ENCODE data around the gene CPB2.

CPB2 gene

GRCh38 chr13:46145950-46146349 lies 41.1 kb upstream of the CPB2 start:
- no peak overlapping the region for H3K4me3 ChIP-seq (ENCODE audit: low read length)
- no peak for DNase-seq (ENCODE audit: low read depth)
- no peak for TF ChIP-seq CTCF (IDR thresholded peaks at IDR 0.05; ENCODE audit: insufficient read depth, low read depth, low read length, missing control alignments)

GRCh38 chr13:46145135-46145534 lies 40.3 kb upstream of the CPB2 start:
- no peak overlapping the region for H3K4me3 ChIP-seq (ENCODE audit: low read length)
- no peak for DNase-seq (ENCODE audit: low read depth)
- TF ChIP-seq CTCF (IDR thresholded peaks at IDR 0.05; ENCODE audit: insufficient read depth, low read depth, low read length, missing control alignments), result no peak

- H3K4me3 ChIP-seq (ENCODE audit: low read length), result no peak overlapping the region
- TF ChIP-seq CTCF (IDR thresholded peaks at IDR 0.05; ENCODE audit: insufficient read depth, low read depth, low read length, missing control alignments), result no peak
- peak; percentile 18 for DNase-seq (ENCODE audit: low read depth)
These were observed 38.4 kb upstream of the CPB2 start for GRCh38 chr13:46143184-46143701.

GRCh38 chr13:46142776-46143175 lies 37.9 kb upstream of the CPB2 start:
- no peak for TF ChIP-seq CTCF (IDR thresholded peaks at IDR 0.05; ENCODE audit: insufficient read depth, low read depth, low read length, missing control alignments)
- no peak for DNase-seq (ENCODE audit: low read depth)
- no peak overlapping the region for H3K4me3 ChIP-seq (ENCODE audit: low read length)

GRCh38 chr13:46140044-46140443 lies 35.2 kb upstream of the CPB2 start:
- TF ChIP-seq CTCF (IDR thresholded peaks at IDR 0.05; ENCODE audit: insufficient read depth, low read depth, low read length, missing control alignments), result no peak
- DNase-seq (ENCODE audit: low read depth), result no peak

GRCh38 chr13:46137627-46138317 lies 32.9 kb upstream of the CPB2 start:
- H3K4me3 ChIP-seq (ENCODE audit: low read length), result no peak overlapping the region
- no peak for DNase-seq (ENCODE audit: low read depth)
- TF ChIP-seq CTCF (IDR thresholded peaks at IDR 0.05; ENCODE audit: insufficient read depth, low read depth, low read length, missing control alignments), result no peak

More at GRCh38 chr13:46140044-46140443, 35.2 kb upstream of the CPB2 start:
- no peak overlapping the region for H3K4me3 ChIP-seq (ENCODE audit: low read length)

GRCh38 chr13:46136688-46137087 lies 31.9 kb upstream of the CPB2 start:
- H3K4me3 ChIP-seq (ENCODE audit: low read length), result no peak overlapping the region
- DNase-seq (ENCODE audit: low read depth), result no peak
- TF ChIP-seq CTCF (IDR thresholded peaks at IDR 0.05; ENCODE audit: insufficient read depth, low read depth, low read length, missing control alignments), result no peak

Measured in epithelial cell of esophagus (primary cell).